ENCODE measurements around the gene LMNTD2.
A peak's percentile ranks its signal among the peaks of the same experiment; 100 is the strongest.

The LMNTD2 gene

GRCh38 chr11:532986-533585, 27.5 kb downstream of the LMNTD2 start:
- Histone ChIP-seq H3K9ac (ENCODE audit: low read depth, low read length) (no peak overlapping the region), H3K9me3 (ENCODE audit: control insufficient read depth, insufficient read depth, low read length) (no peaks in the 10 kb centered on the region), H3K36me3 (ENCODE audit: insufficient read depth, low read length) (peaks cover 3% of the 10 kb centered on the region; the same call in 1 of the 2 replicates), H3K4me1 (ENCODE audit: insufficient read depth, low read length) (no peaks in the 10 kb centered on the region)

- no peaks in the 10 kb centered on the region for H3K9me3 ChIP-seq (ENCODE audit: control insufficient read depth, insufficient read depth, low read length)
- no peaks in the 10 kb centered on the region for H3K4me1 ChIP-seq (ENCODE audit: insufficient read depth, low read length)
- peaks cover 3% of the 10 kb centered on the region; the same call in 1 of the 2 replicates for H3K36me3 ChIP-seq (ENCODE audit: insufficient read depth, low read length)
- H3K9ac ChIP-seq (ENCODE audit: low read depth, low read length), result no peak overlapping the region
Observed at GRCh38 chr11:532527-532985, 28.0 kb downstream of the LMNTD2 start.

GRCh38 chr11:531919-532526, 28.5 kb downstream of the LMNTD2 start:
- Histone ChIP-seq H3K4me1 (ENCODE audit: insufficient read depth, low read length) (no peaks in the 10 kb centered on the region), H3K9me3 (ENCODE audit: control insufficient read depth, insufficient read depth, low read length) (no peaks in the 10 kb centered on the region), H3K9ac (ENCODE audit: low read depth, low read length) (no peak overlapping the region), H3K36me3 (ENCODE audit: insufficient read depth, low read length) (peaks cover 3% of the 10 kb centered on the region; the same call in 1 of the 2 replicates)

- H3K36me3 ChIP-seq (ENCODE audit: insufficient read depth, low read length), result peaks cover 3% of the 10 kb centered on the region; the same call in 1 of the 2 replicates
- H3K9me3 ChIP-seq (ENCODE audit: control insufficient read depth, insufficient read depth, low read length), result no peaks in the 10 kb centered on the region
- no peak overlapping the region for H3K9ac ChIP-seq (ENCODE audit: low read depth, low read length)
- H3K4me1 ChIP-seq (ENCODE audit: insufficient read depth, low read length), result no peaks in the 10 kb centered on the region
Observed at GRCh38 chr11:530960-531831, 29.3 kb downstream of the LMNTD2 start.

- H3K9ac ChIP-seq (ENCODE audit: low read depth, low read length), result no peak overlapping the region
- no peaks in the 10 kb centered on the region for H3K9me3 ChIP-seq (ENCODE audit: control insufficient read depth, insufficient read depth, low read length)
- peaks cover 3% of the 10 kb centered on the region; the same call in 1 of the 2 replicates for H3K36me3 ChIP-seq (ENCODE audit: insufficient read depth, low read length)
- no peaks in the 10 kb centered on the region for H3K4me1 ChIP-seq (ENCODE audit: insufficient read depth, low read length)
Observed at GRCh38 chr11:529728-530411, 30.7 kb downstream of the LMNTD2 start.

GRCh38 chr11:528815-529727, 31.5 kb downstream of the LMNTD2 start:
- Histone ChIP-seq H3K9me3 (ENCODE audit: control insufficient read depth, insufficient read depth, low read length) (no peaks in the 10 kb centered on the region), H3K9ac (ENCODE audit: low read depth, low read length) (no peak overlapping the region), H3K4me1 (ENCODE audit: insufficient read depth, low read length) (no peaks in the 10 kb centered on the region), H3K36me3 (ENCODE audit: insufficient read depth, low read length) (peaks cover 3% of the 10 kb centered on the region; the same call in 1 of the 2 replicates)

- Histone ChIP-seq H3K36me3 (ENCODE audit: insufficient read depth, low read length) (no peaks in the 10 kb centered on the region), H3K9ac (ENCODE audit: low read depth, low read length) (no peak overlapping the region), H3K9me3 (ENCODE audit: control insufficient read depth, insufficient read depth, low read length) (no peaks in the 10 kb centered on the region), H3K4me1 (ENCODE audit: insufficient read depth, low read length) (no peaks in the 10 kb centered on the region)
Observed at GRCh38 chr11:528166-528814, 32.2 kb downstream of the LMNTD2 start.

- H3K9me3 ChIP-seq (ENCODE audit: control insufficient read depth, insufficient read depth, low read length), result no peaks in the 10 kb centered on the region; the same call in 1 of the 2 replicates
- no peaks in the 10 kb centered on the region for H3K4me1 ChIP-seq (ENCODE audit: insufficient read depth, low read length)
- no peaks in the 10 kb centered on the region for H3K36me3 ChIP-seq (ENCODE audit: insufficient read depth, low read length)
- no peak overlapping the region for H3K9ac ChIP-seq (ENCODE audit: low read depth, low read length)
Observed at GRCh38 chr11:526192-526591, 34.3 kb downstream of the LMNTD2 start.

- Histone ChIP-seq H3K9ac (ENCODE audit: low read depth, low read length) (no peak overlapping the region), H3K9me3 (ENCODE audit: control insufficient read depth, insufficient read depth, low read length) (no peaks in the 10 kb centered on the region; the same call in 1 of the 2 replicates), H3K36me3 (ENCODE audit: insufficient read depth, low read length) (no peaks in the 10 kb centered on the region), H3K4me1 (ENCODE audit: insufficient read depth, low read length) (no peaks in the 10 kb centered on the region)
Observed at GRCh38 chr11:521177-521688, 39.3 kb downstream of the LMNTD2 start.

GRCh38 chr11:520428-521176, 39.9 kb downstream of the LMNTD2 start:
- H3K4me1 ChIP-seq (ENCODE audit: insufficient read depth, low read length), result no peaks in the 10 kb centered on the region
- H3K9ac ChIP-seq (ENCODE audit: low read depth, low read length), result no peak overlapping the region
- H3K9me3 ChIP-seq (ENCODE audit: control insufficient read depth, insufficient read depth, low read length), result no peaks in the 10 kb centered on the region; the same call in 1 of the 2 replicates

GRCh38 chr11:518463-519202, 41.9 kb downstream of the LMNTD2 start:
- no peaks in the 10 kb centered on the region for H3K4me1 ChIP-seq (ENCODE audit: insufficient read depth, low read length)
- no peaks in the 10 kb centered on the region; the same call in 1 of the 2 replicates for H3K9me3 ChIP-seq (ENCODE audit: control insufficient read depth, insufficient read depth, low read length)
- no peaks in the 10 kb centered on the region for H3K36me3 ChIP-seq (ENCODE audit: insufficient read depth, low read length)
- peak overlapping the region; percentile 36; the same call in 1 of the 2 replicates for H3K9ac ChIP-seq (ENCODE audit: low read depth, low read length)

More at GRCh38 chr11:520428-521176, 39.9 kb downstream of the LMNTD2 start:
- H3K36me3 ChIP-seq (ENCODE audit: insufficient read depth, low read length), result no peaks in the 10 kb centered on the region
